G401.6 (cell line): ENCODE results near the gene SLC12A7.

ENCODE experiments used
- FAIRE-seq: peaks from 2 replicates; lab custom pipeline; 2012; peaks lifted over from hg19 to GRCh38; lab: Jason Lieb, UNC

Gene SLC12A7

GRCh38 chr5:1077026-1077425 is 34.8 kb downstream of the SLC12A7 start:
- FAIRE-seq = no peak

DNA sequence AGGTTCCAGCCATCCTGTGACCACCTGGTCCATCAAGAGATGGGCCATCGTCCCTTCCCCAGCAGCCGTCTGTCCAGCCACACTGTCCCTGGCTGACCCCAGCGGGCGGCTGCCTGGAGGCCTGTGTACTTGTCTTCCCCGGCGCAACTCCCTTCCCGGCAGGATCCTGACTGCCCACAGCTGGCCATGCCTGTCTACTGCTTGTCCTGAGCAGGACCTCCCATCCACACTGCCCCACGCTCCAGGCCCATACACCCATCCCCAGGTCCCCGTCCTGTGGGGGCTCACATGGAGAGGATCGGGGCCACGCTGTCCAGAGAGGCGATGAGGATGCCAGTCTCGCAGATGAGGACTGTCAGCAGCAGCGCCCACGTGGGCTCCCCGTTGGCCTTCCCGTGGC is 35.5 kb downstream of the SLC12A7 start:
- FAIRE-seq = no peak

GRCh38 chr5:1075931-1076330 is 35.9 kb downstream of the SLC12A7 start:
- FAIRE-seq = no peak

GRCh38 chr5:1075555-1075881 is 36.3 kb downstream of the SLC12A7 start:
- no peak for FAIRE-seq

GRCh38 chr5:1074816-1075554 is 36.9 kb downstream of the SLC12A7 start:
- no peak for FAIRE-seq

DNA sequence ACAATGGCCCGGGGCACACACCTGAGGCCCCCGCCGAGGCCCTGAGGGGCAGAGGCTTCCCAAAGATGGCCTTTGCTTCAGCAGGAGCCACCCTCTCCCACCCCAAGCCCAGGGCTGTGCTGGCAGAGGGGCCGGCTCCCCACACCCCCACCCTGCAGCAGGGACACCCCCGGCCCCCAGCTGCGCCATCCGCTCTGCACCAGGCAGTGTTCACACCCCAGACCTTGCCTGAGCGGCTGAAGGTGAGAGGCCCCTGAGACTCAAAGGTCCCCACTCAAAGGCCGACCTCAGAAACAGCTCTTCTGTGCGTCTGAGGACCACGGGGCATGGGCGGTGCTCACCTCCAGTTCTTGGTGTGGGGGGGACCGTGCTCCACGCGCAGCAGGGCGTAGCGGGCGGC is 37.6 kb downstream of the SLC12A7 start:
- FAIRE-seq = no peak

DNA sequence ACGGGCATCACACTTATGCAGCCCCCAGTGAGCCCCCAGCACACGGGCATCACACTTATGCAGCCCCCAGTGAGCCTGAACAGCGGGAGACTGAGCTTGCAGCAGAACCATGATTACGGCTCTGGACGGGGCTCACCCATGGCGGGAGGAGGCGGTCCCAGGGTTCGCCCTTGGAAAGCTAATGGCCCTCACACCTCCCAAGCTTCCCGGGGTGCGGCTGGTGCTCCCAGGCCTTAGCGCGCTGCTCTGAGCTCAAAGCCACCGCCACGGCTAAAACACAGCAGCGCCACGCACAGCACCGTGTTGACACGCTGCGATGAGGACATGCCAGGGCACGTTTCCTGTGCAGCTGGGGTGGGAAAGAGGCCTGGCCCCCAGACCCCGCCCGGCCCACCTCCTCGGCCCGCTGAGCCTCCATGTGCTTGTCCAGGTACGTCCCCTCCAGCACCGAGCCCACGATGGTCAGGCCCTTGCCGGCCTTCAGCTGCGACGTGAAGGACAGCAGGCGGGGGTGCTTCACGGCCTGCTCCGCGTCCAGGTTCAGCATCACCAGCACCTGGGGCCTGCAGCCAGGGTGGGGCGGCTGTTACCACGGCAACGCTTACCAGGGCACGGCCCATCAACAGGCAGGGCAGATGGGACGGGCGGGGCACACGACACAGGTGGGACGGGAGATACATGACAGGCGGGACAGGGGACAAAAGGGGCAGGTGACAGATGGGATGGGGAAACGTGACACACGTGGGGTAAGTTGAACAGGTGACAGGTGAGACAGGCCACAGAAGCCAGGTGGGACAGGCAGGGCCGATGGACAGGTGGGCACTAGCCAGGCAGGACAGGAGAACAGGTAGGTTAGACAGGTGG is 38.4 kb downstream of the SLC12A7 start:
- no peak for FAIRE-seq

GRCh38 chr5:1069720-1070088 is 42.2 kb downstream of the SLC12A7 start:
- FAIRE-seq = no peak

GRCh38 chr5:1068895-1069719 is 42.8 kb downstream of the SLC12A7 start:
- FAIRE-seq = no peak

GRCh38 chr5:1068204-1068894 is 43.5 kb downstream of the SLC12A7 start:
- FAIRE-seq = no peak

GRCh38 chr5:1067141-1068121 is 44.4 kb downstream of the SLC12A7 start:
- FAIRE-seq = no peak

- FAIRE-seq = no peak
These were observed 45.2 kb downstream of the SLC12A7 start for GRCh38 chr5:1066676-1067075.

- no peak for FAIRE-seq
These were observed 45.8 kb downstream of the SLC12A7 start for GRCh38 chr5:1065891-1066650.

DNA sequence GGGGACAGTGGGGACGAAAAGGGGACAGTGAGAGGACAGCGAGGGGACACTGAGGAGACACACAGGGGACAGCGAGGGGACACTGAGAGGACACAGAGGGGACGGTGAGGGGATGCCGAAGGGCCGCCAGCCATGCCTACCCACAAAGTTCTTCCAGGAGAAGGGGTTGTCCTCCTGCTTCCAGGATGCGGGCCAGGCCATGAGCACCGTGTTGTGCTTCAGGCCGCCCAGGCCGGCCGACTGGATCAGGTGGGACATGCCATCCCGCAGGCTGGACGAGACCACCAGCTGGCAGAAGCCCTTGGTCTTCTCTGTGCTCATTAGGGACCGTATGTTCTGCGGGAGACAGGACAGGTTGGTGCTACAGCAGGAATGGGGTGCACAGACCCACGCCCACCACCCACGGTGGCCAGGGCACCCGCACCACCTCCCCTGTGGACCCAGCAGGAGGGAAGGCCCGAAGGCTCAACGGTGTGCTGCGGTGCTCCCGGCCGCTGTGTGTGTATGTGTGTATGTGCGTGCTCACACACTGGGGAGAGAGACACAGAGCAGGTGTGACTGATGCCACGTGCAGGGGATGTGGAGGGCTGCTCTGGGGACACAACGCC is 46.6 kb downstream of the SLC12A7 start:
- no peak for FAIRE-seq

GRCh38 chr5:1064383-1065142 is 47.3 kb downstream of the SLC12A7 start:
- FAIRE-seq = no peak

GRCh38 chr5:1063661-1064382 is 48.0 kb downstream of the SLC12A7 start:
- FAIRE-seq = no peak

DNA sequence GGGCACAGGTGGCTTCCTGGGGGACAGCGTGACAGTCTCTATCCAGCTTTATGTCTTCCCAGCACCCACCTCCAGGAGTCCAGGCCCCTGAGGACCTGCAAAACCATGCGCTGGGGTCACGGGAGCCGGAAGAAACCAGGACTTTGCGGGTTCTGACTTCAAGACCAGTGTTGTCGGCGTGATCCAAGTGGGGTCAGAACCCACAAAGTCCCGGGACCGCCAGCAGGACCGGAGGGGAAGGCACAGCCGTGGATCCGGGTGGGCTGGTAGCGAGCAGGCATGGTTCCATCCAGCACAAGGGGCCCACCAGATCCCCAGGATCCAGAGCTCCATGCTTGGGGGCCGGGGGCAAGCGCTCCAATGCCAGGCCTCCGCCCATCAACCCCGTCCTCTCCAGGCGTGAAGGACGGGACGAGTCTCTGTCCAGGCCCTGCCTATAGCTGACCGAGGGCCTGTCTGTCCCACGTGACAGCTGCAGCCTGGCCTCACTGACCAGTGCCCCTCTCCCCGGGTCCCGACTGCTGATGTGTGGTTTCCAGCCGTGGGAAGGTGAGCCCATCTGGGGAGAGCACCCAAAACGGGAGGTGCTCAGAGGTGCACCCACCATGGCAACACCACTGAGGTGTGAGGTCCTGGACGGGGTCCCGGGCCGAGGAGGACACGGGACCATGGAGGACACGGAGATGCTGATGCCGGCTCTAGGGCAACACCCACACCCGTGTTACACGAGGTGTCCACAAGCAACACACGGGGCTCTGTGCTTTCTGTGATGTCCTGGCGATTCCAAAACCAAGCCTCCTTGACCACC is 48.9 kb downstream of the SLC12A7 start:
- no peak for FAIRE-seq

DNA sequence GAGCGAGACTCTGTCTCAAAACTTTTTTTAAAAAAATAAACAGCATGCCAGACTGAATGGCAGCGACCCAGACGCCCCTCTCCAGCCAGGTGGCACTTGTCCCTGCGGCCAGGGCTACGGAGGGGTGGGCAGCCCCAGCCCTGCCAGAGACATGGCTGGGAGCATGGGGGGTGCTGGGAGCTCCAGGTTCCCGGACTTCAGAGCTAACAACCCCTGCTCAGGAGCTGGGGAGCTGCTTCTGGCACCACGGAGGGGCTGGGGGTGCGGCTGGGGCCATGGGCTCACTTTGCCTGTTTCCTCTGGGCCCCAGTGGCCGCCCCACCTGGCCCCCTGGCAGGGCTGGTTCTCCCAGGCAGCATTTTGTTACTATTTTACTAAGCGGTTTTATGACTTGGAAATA is 49.9 kb downstream of the SLC12A7 start:
- FAIRE-seq = no peak
